HCT116 (cell line): ENCODE measurements around the gene WDR62. TPM values are rescaled to one million over a fixed set of nuclear protein-coding genes. Genes with fewer than 3 reads are reported as not detected.

ENCODE experiments used
- ATAC-seq: fragments of 200-7000 bp; cut with Tn5 transposase; 2 replicates; pipeline ENCODE4 v1.9.1; 2020; ENCODE audit warnings: mild to moderate bottlenecking, moderate library complexity
- BruUV-seq: library from RNA; stranded (reverse); fragments of 400-500 nt; replicated peaks from 2 replicates; lab custom pipeline; 2021; lab: Mats Ljungman, UMichigan
- CTCF ChIA-PET: fragments of 300-600 bp; sonication (Branson Sonifier 250); formaldehyde crosslinking; loops from one replicate; lab custom pipeline; 2021; ENCODE audit warnings: antibody characterized with exemption; lab: Charles Lee
- POLR2A ChIA-PET: fragments of 300-600, 350-600 bp; sonication (Branson Sonifier 250); formaldehyde crosslinking; loops from one replicate; lab custom pipeline; 2021; ENCODE audit warnings: antibody characterized with exemption; lab: Charles Lee
- RAD21 ChIA-PET, 2 experiments: fragments of 300-600 bp; sonication (Branson Sonifier 250); formaldehyde crosslinking; loops; one replicate each; lab custom pipeline; 2023; ENCODE audit warnings: low total read pairs in 2 of 2; ENCODE audit not compliant: uncharacterized antibody in 2 of 2, unreplicated experiment in 2 of 2, low non-redundant PET in 1 of 2; lab: Charles Lee
- DNase-seq: peaks from one replicate; pipeline ENCODE4 v3.0.0-alpha.2; 2010; ENCODE audit warnings: low read depth, low spot score
- H2AFZ ChIP-seq: fragments of 200-600 bp; shearing (Covaris generic), sonication (generic); 2 replicates; pipeline ENCODE4 v1.6.1; 2017; ENCODE audit warnings: low read depth, mixed run types, mixed read lengths, antibody characterized with exemption, low read length; ENCODE audit not compliant: poor library complexity, severe bottlenecking
- H3K27ac ChIP-seq: 2 replicates; pipeline ENCODE4 v1.5.1; 2012; ENCODE audit warnings: low read depth, low read length
- H3K27me3 ChIP-seq: fragments of 200-600 bp; sonication (generic); 2 replicates; pipeline ENCODE4 v1.6.1; 2016; ENCODE audit warnings: mixed run types, low read length, mixed read lengths; ENCODE audit not compliant: insufficient read depth
- H3K36me3 ChIP-seq, 2 experiments: fragments of 200-500 bp in 1 of 2; fragments of 200-600 bp in 1 of 2; sonication (Bioruptor generic) in 1 of 2; sonication (generic) in 1 of 2; 2 replicates each; pipeline versions ENCODE4 v1.5.1 to v1.6.1; 2014 to 2016; ENCODE audit warnings: low read length in 2 of 2, inconsistent platforms in 1 of 2, mixed read lengths in 1 of 2, mixed run types in 1 of 2; ENCODE audit not compliant: insufficient read depth in 2 of 2, control insufficient read depth in 1 of 2
- H3K4me1 ChIP-seq, 2 experiments: fragments of 200-600 bp in 1 of 2; sonication (generic) in 1 of 2; 2 replicates each; pipeline versions ENCODE4 v1.5.1 to v1.6.1; 2012 to 2017; ENCODE audit warnings: low read length in 2 of 2, inconsistent platforms in 1 of 2, mild to moderate bottlenecking in 1 of 2, mixed read lengths in 1 of 2, mixed run types in 1 of 2, moderate library complexity in 1 of 2; ENCODE audit not compliant: insufficient read depth in 2 of 2, control insufficient read depth in 1 of 2
- H3K4me2 ChIP-seq: fragments of 200-600 bp; sonication (generic); 2 replicates; pipeline ENCODE4 v1.6.1; 2017; ENCODE audit warnings: mixed run types, low read length, mixed read lengths
- H3K4me3 ChIP-seq, 2 experiments: fragments of 200-600 bp in 1 of 2; sonication (generic) in 1 of 2; replicated peaks in 1 of 2; 2 replicates each; pipeline ENCODE4 v1.5.1; 2011 to 2016; ENCODE audit warnings: low read length in 2 of 2, control low read depth in 1 of 2, low read depth in 1 of 2, mild to moderate bottlenecking in 1 of 2, mixed read lengths in 1 of 2, mixed run types in 1 of 2
- H3K79me2 ChIP-seq: fragments of 200-600 bp; sonication (generic); 2 replicates; pipeline ENCODE4 v1.6.1; 2017; ENCODE audit warnings: mild to moderate bottlenecking, mixed run types, low read length, moderate library complexity, mixed read lengths; ENCODE audit not compliant: insufficient read depth
- H3K9ac ChIP-seq: fragments of 200-600 bp; sonication (generic); 2 replicates; pipeline ENCODE4 v1.6.1; 2016; ENCODE audit warnings: low read length, mixed read lengths
- H3K9me2 ChIP-seq: fragments of 200-600 bp; sonication (generic), shearing (Covaris generic); 2 replicates; pipeline ENCODE4 v1.6.1; 2017; ENCODE audit warnings: mixed run types, mild to moderate bottlenecking, moderate library complexity; ENCODE audit not compliant: insufficient read depth
- H3K9me3 ChIP-seq, 2 experiments: fragments of 200-500 bp in 1 of 2; fragments of 200-600 bp in 1 of 2; sonication (Bioruptor generic) in 1 of 2; sonication (generic) in 1 of 2; 2 replicates each; pipeline ENCODE4 v1.6.1; 2014 to 2017; ENCODE audit warnings: low read length in 2 of 2, mixed read lengths in 2 of 2, inconsistent platforms in 1 of 2, low read depth in 1 of 2, mild to moderate bottlenecking in 1 of 2, mixed run types in 1 of 2, moderate library complexity in 1 of 2; ENCODE audit not compliant: control insufficient read depth in 1 of 2, insufficient read depth in 1 of 2
- H4K20me1 ChIP-seq: fragments of 200-600 bp; sonication (generic), shearing (Covaris generic); 2 replicates; pipeline ENCODE4 v1.6.1; 2017; ENCODE audit warnings: mixed run types, mild to moderate bottlenecking, moderate library complexity; ENCODE audit not compliant: insufficient read depth
- ATF3 ChIP-seq: IDR thresholded peaks from 2 replicates; pipeline ENCODE4 v1.6.1; 2012
- CBX3 ChIP-seq: IDR thresholded peaks from 2 replicates; pipeline ENCODE4 v1.6.1; 2012; ENCODE audit warnings: low read depth
- CEBPB ChIP-seq: IDR thresholded peaks from 2 replicates; pipeline ENCODE4 v1.6.1; 2012; ENCODE audit warnings: low read depth
- CTCF ChIP-seq, 3 experiments: fragments of 200-600 bp in 1 of 3; sonication (generic) in 1 of 3; IDR thresholded peaks in 2 of 3; conservative IDR thresholded peaks in 1 of 3; 2 replicates each; pipeline ENCODE4 v1.5.1; 2012 to 2017; ENCODE audit warnings: low read depth in 2 of 3, low read length in 2 of 3, antibody characterized with exemption in 1 of 3, borderline replicate concordance in 1 of 3, control low read depth in 1 of 3, mild to moderate bottlenecking in 1 of 3, mixed read lengths in 1 of 3, mixed run types in 1 of 3, moderate library complexity in 1 of 3; ENCODE audit not compliant: insufficient read depth in 1 of 3
- ELF1 ChIP-seq: IDR thresholded peaks from 2 replicates; pipeline ENCODE4 v1.6.1; 2012; ENCODE audit warnings: low read depth, borderline replicate concordance
- EZH2 ChIP-seq: fragments of 200-600 bp; sonication (generic); IDR thresholded peaks from 2 replicates; pipeline ENCODE4 v1.6.1; 2017; ENCODE audit warnings: antibody characterized with exemption, mixed run types
- EZH2phosphoT487 ChIP-seq: fragments of 200-600 bp; IDR thresholded peaks from 2 replicates; pipeline ENCODE4 v1.6.1; 2018; ENCODE audit warnings: antibody characterized with exemption, borderline replicate concordance
- FOSL1 ChIP-seq: IDR thresholded peaks from 2 replicates; pipeline ENCODE4 v1.6.1; 2012; ENCODE audit warnings: low read depth
- JUND ChIP-seq: IDR thresholded peaks from 2 replicates; pipeline ENCODE4 v1.6.1; 2012
- MAX ChIP-seq: IDR thresholded peaks from 2 replicates; pipeline ENCODE4 v1.6.1; 2012
- POLR2A ChIP-seq: IDR thresholded peaks from 2 replicates; pipeline ENCODE4 v1.7.0; 2011; ENCODE audit warnings: borderline replicate concordance; ENCODE audit not compliant: insufficient read depth, insufficient read length; ENCODE audit errors: extremely low read depth
- POLR2AphosphoS5 ChIP-seq: IDR thresholded peaks from 2 replicates; pipeline ENCODE4 v1.6.1; 2011; ENCODE audit warnings: mild to moderate bottlenecking, low read depth, low read length, moderate library complexity
- RAD21 ChIP-seq: IDR thresholded peaks from 2 replicates; pipeline ENCODE4 v1.6.1; 2012; ENCODE audit warnings: low read depth, mild to moderate bottlenecking
- REST ChIP-seq: IDR thresholded peaks from 2 replicates; pipeline ENCODE4 v1.6.1; 2012; ENCODE audit warnings: low read depth
- SIN3A ChIP-seq: IDR thresholded peaks from 2 replicates; pipeline ENCODE4 v1.6.1; 2012; ENCODE audit warnings: low read depth
- SP1 ChIP-seq: IDR thresholded peaks from 2 replicates; pipeline ENCODE4 v1.6.1; 2012; ENCODE audit warnings: low read depth
- SRF ChIP-seq: IDR thresholded peaks from 2 replicates; pipeline ENCODE4 v1.6.1; 2012; ENCODE audit warnings: low read depth
- ZNF274 ChIP-seq: fragments of 200-500 bp; sonication (Bioruptor generic); IDR thresholded peaks from 2 replicates; pipeline ENCODE4 v1.6.1; 2014; ENCODE audit warnings: mild to moderate bottlenecking, low read depth, low read length, inconsistent platforms
- intact Hi-C: fragments of 100-400 bp; cut with micrococcal nuclease; formaldehyde crosslinking; loops from 2 replicates; pipeline ENCODE4 v1.10.0; 2022
- total RNA-seq: library from RNA; stranded (reverse); gene quantifications from one replicate; pipeline ENCODE4 v1.2.1, GENCODE V29; 2021; ENCODE audit not compliant: unreplicated experiment

The WDR62 gene
- total RNA-seq, 1 experiment from 2014 or later = 17.0 TPM

- TF ChIP-seq MAX (no peak), POLR2A (no peak), FOSL1 (no peak)
These were observed 24.8 kb downstream of the WDR62 start (continued) for GRCh38 chr19:36079389-36079945.

GRCh38 chr19:36081385-36081784 is 26.7 kb downstream of the WDR62 start:
- TF ChIP-seq RAD21 = no peak
- TF ChIP-seq EZH2 = no peak
- no peak for TF ChIP-seq POLR2A
- no peak for TF ChIP-seq SP1
- no peak for TF ChIP-seq REST
- no peak for TF ChIP-seq MAX
- no peak for TF ChIP-seq CBX3
- no peak for TF ChIP-seq JUND
- TF ChIP-seq SIN3A = no peak
- TF ChIP-seq CEBPB = no peak
- no peak for TF ChIP-seq CTCF (IDR thresholded peaks at IDR 0.05 in 2 of 3, conservative IDR thresholded peaks at IDR 0.05 in 1 of 3; ENCODE audit: borderline replicate concordance in 1 of 3, insufficient read depth in 1 of 3, low read depth in 2 of 3, low read length in 2 of 3)
- no peak for TF ChIP-seq ELF1
- no peak for TF ChIP-seq SRF
- no peak for TF ChIP-seq ZNF274
- no peak for TF ChIP-seq POLR2AphosphoS5
- no peak for TF ChIP-seq ATF3
- no peak for TF ChIP-seq EZH2phosphoT487
- H3K79me2 ChIP-seq = no peaks in the 10 kb centered on the region
- no peak overlapping the region for H2AFZ ChIP-seq
- no peaks in the 10 kb centered on the region for H4K20me1 ChIP-seq
- H3K36me3 ChIP-seq = peaks cover 21 to 48% of the 10 kb centered on the region in 2 experiments
- no peak overlapping the region for H3K4me2 ChIP-seq
- no peak overlapping the region for H3K9ac ChIP-seq
- CTCF ChIA-PET = no interaction called here
- H3K4me3 ChIP-seq = no peak overlapping the region
- H3K4me1 ChIP-seq = no peaks in the 10 kb centered on the region
- no peaks in the 10 kb centered on the region for H3K9me3 ChIP-seq
- RAD21 ChIA-PET = no interaction called here
- POLR2A ChIA-PET = no interaction called here
- ATAC-seq (no peak), DNase-seq (no peak)
- no TSS peak for BruUV-seq
- H3K27me3 ChIP-seq = no peaks in the 10 kb centered on the region
- intact Hi-C loops = no loop called here
- H3K27ac ChIP-seq = no peak overlapping the region
- H3K9me2 ChIP-seq = no peaks in the 10 kb centered on the region
